ENCODE data around the gene SPATA7. TPM values are rescaled to one million over a fixed set of nuclear protein-coding genes. Genes with fewer than 3 reads are reported as not detected.

SPATA7 gene
- total and polyA plus RNA-seq, 4 donors = 2.9 to 5.0 (median 4.4) TPM

DNA sequence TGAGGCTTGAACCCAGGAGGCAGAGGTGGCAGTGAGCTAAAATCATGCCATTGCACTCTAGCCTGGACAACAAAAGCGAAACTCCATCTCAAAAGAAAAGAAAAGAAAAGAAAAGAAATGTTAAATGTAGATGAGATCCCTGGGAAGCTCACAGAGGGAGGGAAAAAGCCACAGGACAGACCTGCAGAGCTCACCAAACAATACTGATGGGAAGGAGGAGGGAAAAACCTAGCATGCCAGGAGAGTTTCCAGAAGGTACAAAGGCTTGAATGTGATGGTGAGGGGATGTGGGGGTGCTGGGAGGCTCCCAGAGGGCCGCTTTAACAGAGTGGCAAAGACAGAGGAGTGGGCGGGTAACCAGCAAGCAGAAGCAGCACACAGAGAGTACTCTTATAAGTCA, 97.1 kb downstream of the SPATA7 start:
- Histone ChIP-seq H3K36me3 (ENCODE audit: control insufficient read depth in 4 of 4, insufficient read depth in 3 of 4, low read depth in 1 of 4, low read length in 3 of 4) (peaks cover 9 to 20% (median 13%) of the 10 kb centered on the region in 4 donors), H3K4me1 (ENCODE audit: control insufficient read depth in 4 of 4, insufficient read depth in 4 of 4, low read length in 3 of 4) (no peaks in the 10 kb centered on the region), H3K27ac (ENCODE audit: low read depth in 1 of 2, low read length in 2 of 2) (no peak overlapping the region), H3K9ac (ENCODE audit: low read depth in 1 of 2, low read length in 2 of 2) (no peak overlapping the region), H3K9me3 (ENCODE audit: control insufficient read depth in 4 of 4, low read length in 3 of 4) (peaks cover 0 to 3% (median 0%) of the 10 kb centered on the region in 4 donors), H3K27me3 (ENCODE audit: control insufficient read depth in 4 of 4, insufficient read depth in 4 of 4, low read length in 3 of 4) (no peaks in the 10 kb centered on the region), H3K4me3 (ENCODE audit: low read depth in 1 of 3, low read length in 3 of 3) (no peak overlapping the region)
- DNase-seq (ENCODE audit: low spot score) = no peak
- TF ChIP-seq RAD21 (IDR thresholded peaks at IDR 0.05) = no peak
- no peak for TF ChIP-seq FOXA2 (IDR thresholded peaks at IDR 0.05)
- no peak for TF ChIP-seq RXRA (IDR thresholded peaks at IDR 0.05)
- no peak for TF ChIP-seq HNF4A (conservative IDR thresholded peaks at IDR 0.05)
- WGBS = 96% methylated on average over 3 of the region's 3 CpGs

Other genes starting within 250 kb of the SPATA7 start
- under 1 TPM in 1 of 2 donors, not detected in 1; 0.05 TPM for gene KCNK10, start 62.4 kb upstream of the SPATA7 start, total RNA-seq
- gene KCNK10, start 62.4 kb upstream of the SPATA7 start, polyA plus RNA-seq = not detected
- 1 to 10 TPM; 2.1 to 7.2 TPM for gene PTPN21, start 169.3 kb downstream of the SPATA7 start, total RNA-seq
- 1 to 10 TPM; 2.5 to 3.7 TPM for gene PTPN21, start 169.3 kb downstream of the SPATA7 start, polyA plus RNA-seq
- 10 to 100 TPM; 28.5 to 54.5 TPM for gene ZC3H14, start 177.4 kb downstream of the SPATA7 start, total RNA-seq
- gene ZC3H14, start 177.4 kb downstream of the SPATA7 start, polyA plus RNA-seq = 10 to 100 TPM; 22.4 to 34.9 TPM